Adrenal gland (tissue), 12 donors: ENCODE data around the gene CCNQ. TPM values are rescaled to one million over a fixed set of nuclear protein-coding genes. Genes with fewer than 3 reads are reported as not detected.
A peak's percentile ranks its signal among the peaks of the same experiment; 100 is the strongest.

Experiments
- DNase-seq, 7 donors: peaks; one replicate each; pipeline ENCODE4 v3.0.0-alpha.2; 2019 to 2020
- H3K27ac ChIP-seq, 5 donors: fragments of 200-600 bp; sonication (generic) in 4 of 5; 1 replicate in 3 of 5; 2 replicates in 2 of 5; pipeline versions ENCODE4 v1.5.1 to v1.8.0; 2016 to 2020; ENCODE audit warnings: mild to moderate bottlenecking in 1 of 5
- H3K27me3 ChIP-seq: fragments of 200-600 bp; 2 replicates; pipeline ENCODE4 v1.8.0; 2021
- H3K36me3 ChIP-seq, 2 donors: fragments of 200-600 bp; replicated peaks in 1 of 2; 1 replicate in 1 of 2; 2 replicates in 1 of 2; pipeline versions ENCODE4 v1.5.1 to v1.8.0; 2018 to 2022
- H3K4me1 ChIP-seq, 2 donors: fragments of 200-600 bp; replicated peaks in 1 of 2; 1 replicate in 1 of 2; 2 replicates in 1 of 2; pipeline versions ENCODE4 v1.5.1 to v1.8.0; 2018 to 2021
- H3K4me3 ChIP-seq, 4 donors: fragments of 200-600 bp; sonication (generic) in 3 of 4; one replicate each; pipeline ENCODE4 v1.5.1; 2016 to 2018
- H3K9me3 ChIP-seq, 3 donors: fragments of 200-600 bp; sonication (generic) in 1 of 3; replicated peaks in 1 of 3; 1 replicate in 2 of 3; 2 replicates in 1 of 3; pipeline versions ENCODE4 v1.5.1 to v1.8.0; 2016 to 2021
- CTCF ChIP-seq, 6 experiments: fragments of 450-650 bp in 4 of 6; fragments of 200-600 bp in 2 of 6; sonication (generic) in 1 of 6; IDR thresholded peaks; 1 replicate in 5 of 6; 2 replicates in 1 of 6; pipeline versions ENCODE4 v1.5.1 to v1.8.0; 2016 to 2021; ENCODE audit warnings: antibody characterized with exemption in 6 of 6, mild to moderate bottlenecking in 2 of 6, moderate library complexity in 1 of 6
- POLR2A ChIP-seq, 2 donors: fragments of 450-650 bp; IDR thresholded peaks; one replicate each; pipeline ENCODE4 v1.6.1; 2017; ENCODE audit warnings: antibody characterized with exemption in 2 of 2, mild to moderate bottlenecking in 2 of 2, moderate library complexity in 1 of 2
- WGBS, 4 donors: extraction: QIAGEN DNeasy Blood & Tissue Kit in 2 of 4; methylation state at CpG; one replicate each; pipeline versions ENCODE4 v1.1.5 to v1.1.7; 2013 to 2017; 5-methylcytosine and 5-hydroxymethylcytosine counted together
- intact Hi-C, 2 donors: fragments of 100-400 bp; cut with DNase I; formaldehyde crosslinking; loops; one replicate each; pipeline versions ENCODE4 v1.14.1 to v1.15.0; 2022 to 2023
- polyA plus RNA-seq, 3 donors: library from polyadenylated mRNA; stranded (reverse); fragments of 200-250 nt in 2 of 3; fragments of 350-450 nt in 1 of 3; fragmentation: Illumina TruSeq in 1 of 3; extraction: RNeasy Lipid Tissue Mini Kit (QIAGEN cat#74804) in 1 of 3; gene quantifications; one replicate each; pipeline ENCODE4 v1.2.3, GENCODE V29; 2013 to 2014
- total RNA-seq, 9 donors: library from RNA; depleted of rRNA in 4 of 9; stranded (reverse); fragments of >200 nt in 4 of 9; fragments of 120-200 nt in 1 of 9; fragmentation: NEBNext Ultra II Directional in 1 of 9; extraction: Animal tissue kit (Norgen Biotek cat#: 25700) in 1 of 9; gene quantifications; one replicate each; pipeline versions ENCODE4 v1.1.0 to v1.2.4, GENCODE V29; 2013 to 2023
- donor health status: healthy with polysubstance abuse.
- donor health status: Bipolar disorder and iron deficiency.
- donor health status: DM: yes; HTN: yes; CAD: no.
- donor health status: DM: no; HTN: no; CAD: no.
- donor health status: DM: no; HTN: no; CAD: no.
- donor health status: DM: yes; HTN: yes; CAD: no.

CCNQ gene
- total and polyA plus RNA-seq, 12 donors = 13.2 to 48.5 (median 24.2) TPM

- no peak overlapping the region for H3K4me3 ChIP-seq
- WGBS, 4 donors = 3 to 50% (median 32%) methylated on average over 32 to 46 of the region's 48 CpGs; no CpG with 5 or more reads in 1 of the 4 donors
- H3K4me1 ChIP-seq = peaks cover 0 to 6% of the 10 kb centered on the region in 2 donors
- H3K27me3 ChIP-seq = peaks cover 50% of the 10 kb centered on the region
- intact Hi-C loops = loop anchor here in 1 of 2 donors (10.0 kb wide), 1 partner anchor 88 kb away; no protein-coding TSS in a partner anchor
- TF ChIP-seq POLR2A (IDR thresholded peaks at IDR 0.05) = no peak
- TF ChIP-seq CTCF (IDR thresholded peaks at IDR 0.05) = no peak
- DNase-seq = peak in 1 of 7 donors; percentile 6
- no peaks in the 10 kb centered on the region for H3K9me3 ChIP-seq
- H3K27ac ChIP-seq = no peak overlapping the region
- H3K36me3 ChIP-seq = no peaks in the 10 kb centered on the region
Observed at GRCh38 chrX:153642655-153643430, 43.9 kb upstream of the CCNQ start.

- no peak overlapping the region for H3K4me3 ChIP-seq
- no peaks in the 10 kb centered on the region for H3K9me3 ChIP-seq
- peaks cover 0 to 6% of the 10 kb centered on the region in 2 donors for H3K4me1 ChIP-seq
- DNase-seq = peak in 1 of 7 donors; percentile 5
- H3K36me3 ChIP-seq = no peaks in the 10 kb centered on the region
- no peak overlapping the region for H3K27ac ChIP-seq
- 0 to 26% (median 3%) methylated on average over 10 to 41 of the region's 62 CpGs; no CpG with 5 or more reads in 1 of the 4 donors for WGBS, 4 donors
- peaks cover 48% of the 10 kb centered on the region for H3K27me3 ChIP-seq
- TF ChIP-seq POLR2A (IDR thresholded peaks at IDR 0.05) = no peak
- TF ChIP-seq CTCF (IDR thresholded peaks at IDR 0.05) = no peak
- intact Hi-C loops = loop anchor here in 1 of 2 donors (10.0 kb wide), 1 partner anchor 87 kb away; no protein-coding TSS in a partner anchor
Observed at GRCh38 chrX:153642051-153642654, 43.2 kb upstream of the CCNQ start.

GRCh38 chrX:153641627-153642026 is 42.7 kb upstream of the CCNQ start:
- no peak for DNase-seq
- no peaks in the 10 kb centered on the region for H3K36me3 ChIP-seq
- WGBS, 4 donors = 21 to 43% (median 23%) methylated on average over 8 of the region's 8 CpGs; no CpG with 5 or more reads in 1 of the 4 donors
- peaks cover 0 to 6% of the 10 kb centered on the region in 2 donors for H3K4me1 ChIP-seq
- intact Hi-C loops = loop anchor here in 1 of 2 donors (10.0 kb wide), 1 partner anchor 87 kb away; no protein-coding TSS in a partner anchor
- no peak overlapping the region for H3K27ac ChIP-seq
- H3K27me3 ChIP-seq = peaks cover 42% of the 10 kb centered on the region
- H3K4me3 ChIP-seq = no peak overlapping the region
- no peaks in the 10 kb centered on the region for H3K9me3 ChIP-seq
- TF ChIP-seq CTCF (IDR thresholded peaks at IDR 0.05) (no peak), POLR2A (IDR thresholded peaks at IDR 0.05) (no peak)
